Endodermal cell (in vitro differentiated cells): Measurements from ENCODE around the gene REEP6. TPM values are rescaled to one million over a fixed set of nuclear protein-coding genes. Genes with fewer than 3 reads are reported as not detected.

ENCODE experiments used
- DNase-seq: peaks from one replicate; pipeline ENCODE4 v3.0.0-alpha.2; 2017
- H3K27ac ChIP-seq: 2 replicates; pipeline ENCODE4 v1.5.1; 2013; ENCODE audit warnings: mild to moderate bottlenecking, low read depth, low read length, moderate library complexity
- H3K27me3 ChIP-seq: 2 replicates; pipeline ENCODE4 v1.6.1; 2013; ENCODE audit warnings: mild to moderate bottlenecking, low read length, moderate library complexity; ENCODE audit not compliant: insufficient read depth, control insufficient read depth, poor library complexity, severe bottlenecking
- H3K36me3 ChIP-seq: 2 replicates; pipeline ENCODE4 v1.7.0; 2013; ENCODE audit warnings: mild to moderate bottlenecking, low read length, moderate library complexity; ENCODE audit not compliant: control insufficient read depth, insufficient read depth
- H3K4me1 ChIP-seq: one replicate; pipeline ENCODE4 v1.7.0; 2013; ENCODE audit warnings: low read length; ENCODE audit not compliant: control insufficient read depth, insufficient read depth
- H3K4me3 ChIP-seq: 2 replicates; pipeline ENCODE4 v1.5.1; 2013; ENCODE audit warnings: mild to moderate bottlenecking, low read length, moderate library complexity
- H3K9ac ChIP-seq: 2 replicates; pipeline ENCODE4 v1.6.1; 2013; ENCODE audit warnings: mild to moderate bottlenecking, low read length, moderate library complexity; ENCODE audit not compliant: poor library complexity, severe bottlenecking; ENCODE audit errors: extremely low read depth
- H3K9me3 ChIP-seq: 2 replicates; pipeline ENCODE4 v1.6.1; 2013; ENCODE audit warnings: mild to moderate bottlenecking, low read length, moderate library complexity; ENCODE audit not compliant: control insufficient read depth
- H3K27ac Mint-ChIP-seq: 2 replicates; pipeline ENCODE4 v1.8.0; 2020; ENCODE audit warnings: mixed read lengths
- H3K27me3 Mint-ChIP-seq: 2 replicates; pipeline ENCODE4 v1.8.0; 2021; ENCODE audit warnings: mild to moderate bottlenecking, mixed read lengths; ENCODE audit not compliant: insufficient read depth
- H3K36me3 Mint-ChIP-seq: 2 replicates; pipeline ENCODE4 v1.8.0; 2020; ENCODE audit warnings: low read depth, mixed read lengths
- H3K4me1 Mint-ChIP-seq: 2 replicates; pipeline ENCODE4 v1.8.0; 2020; ENCODE audit warnings: mixed read lengths
- H3K4me3 Mint-ChIP-seq: 2 replicates; pipeline ENCODE4 v1.8.0; 2020; ENCODE audit warnings: mild to moderate bottlenecking, moderate library complexity, mixed read lengths
- H3K9me3 Mint-ChIP-seq: 2 replicates; pipeline ENCODE4 v1.8.0; 2020; ENCODE audit warnings: mild to moderate bottlenecking, mixed read lengths
- WGBS, 2 experiments: methylation state at CpG; one replicate each; pipeline versions ENCODE4 v1.1.5 to v1.1.7; 2013; ENCODE audit warnings: missing lambda C conversion rate in 2 of 2, mixed read lengths in 1 of 2; ENCODE audit not compliant: insufficient coverage in 1 of 2, insufficient read length in 1 of 2; 5-methylcytosine and 5-hydroxymethylcytosine counted together
- total RNA-seq, 2 donors: library from RNA; stranded (reverse); fragmentation: NEBNext Ultra II Directional in 1 of 2; extraction: Animal tissue kit (Norgen Biotek cat#: 25700) in 1 of 2; gene quantifications; 2 replicates in 1 of 2; 3 replicates in 1 of 2; pipeline ENCODE4 v1.2.1, GENCODE V29; 2021
- TF ChIP-seq, protein P1 (sequence below): fragments of 200-600 bp; sonication (generic); conservative IDR thresholded peaks from 2 replicates; pipeline ENCODE4 v1.5.0; 2021; ENCODE audit warnings: antibody characterized with exemption, mild to moderate bottlenecking

Gene REEP6
- total RNA-seq, 2 donors from 2014 or later: 24.7 to 49.4 TPM

DNA sequence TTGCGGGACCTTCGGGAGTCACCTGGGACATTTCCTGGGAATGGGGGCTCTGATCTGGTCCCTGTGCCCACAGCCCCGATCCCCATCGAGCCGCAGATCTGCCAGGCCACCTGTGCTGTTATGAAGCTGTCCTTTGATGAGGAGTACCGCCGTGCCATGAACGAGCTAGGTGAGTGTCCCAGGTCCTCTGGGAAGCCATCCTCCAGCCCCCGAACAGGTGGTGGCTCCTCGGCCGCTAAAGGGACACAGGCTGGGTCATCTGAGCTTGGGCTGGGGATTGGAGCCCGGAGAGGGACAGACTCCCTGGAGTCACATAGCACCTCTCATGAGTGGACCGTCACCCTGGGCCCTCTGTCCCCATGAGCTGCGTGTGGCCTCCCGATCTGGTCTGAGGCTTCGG, 33.1 kb upstream of the REEP6 start:
- no peak overlapping the region for H3K4me3 ChIP-seq
- peaks cover 59% of the 10 kb centered on the region for H3K27me3 Mint-ChIP-seq
- H3K27ac Mint-ChIP-seq: no peak overlapping the region
- no peaks in the 10 kb centered on the region for H3K36me3 Mint-ChIP-seq
- TF ChIP-seq, protein P1, sequence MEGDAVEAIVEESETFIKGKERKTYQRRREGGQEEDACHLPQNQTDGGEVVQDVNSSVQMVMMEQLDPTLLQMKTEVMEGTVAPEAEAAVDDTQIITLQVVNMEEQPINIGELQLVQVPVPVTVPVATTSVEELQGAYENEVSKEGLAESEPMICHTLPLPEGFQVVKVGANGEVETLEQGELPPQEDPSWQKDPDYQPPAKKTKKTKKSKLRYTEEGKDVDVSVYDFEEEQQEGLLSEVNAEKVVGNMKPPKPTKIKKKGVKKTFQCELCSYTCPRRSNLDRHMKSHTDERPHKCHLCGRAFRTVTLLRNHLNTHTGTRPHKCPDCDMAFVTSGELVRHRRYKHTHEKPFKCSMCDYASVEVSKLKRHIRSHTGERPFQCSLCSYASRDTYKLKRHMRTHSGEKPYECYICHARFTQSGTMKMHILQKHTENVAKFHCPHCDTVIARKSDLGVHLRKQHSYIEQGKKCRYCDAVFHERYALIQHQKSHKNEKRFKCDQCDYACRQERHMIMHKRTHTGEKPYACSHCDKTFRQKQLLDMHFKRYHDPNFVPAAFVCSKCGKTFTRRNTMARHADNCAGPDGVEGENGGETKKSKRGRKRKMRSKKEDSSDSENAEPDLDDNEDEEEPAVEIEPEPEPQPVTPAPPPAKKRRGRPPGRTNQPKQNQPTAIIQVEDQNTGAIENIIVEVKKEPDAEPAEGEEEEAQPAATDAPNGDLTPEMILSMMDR: no peak
- H3K4me1 ChIP-seq: no peaks in the 10 kb centered on the region
- H3K9ac ChIP-seq: no peak overlapping the region
- H3K27ac ChIP-seq: no peak overlapping the region
- H3K4me1 Mint-ChIP-seq: no peaks in the 10 kb centered on the region
- DNase-seq: no peak
- H3K27me3 ChIP-seq: peaks cover 39% of the 10 kb centered on the region
- no peaks in the 10 kb centered on the region for H3K9me3 ChIP-seq
- no peaks in the 10 kb centered on the region for H3K9me3 Mint-ChIP-seq
- H3K4me3 Mint-ChIP-seq: no peak overlapping the region
- H3K36me3 ChIP-seq: no peaks in the 10 kb centered on the region
- WGBS, 2 experiments: 91 to 92% methylated on average over 11 to 16 of the region's 16 CpGs

DNA sequence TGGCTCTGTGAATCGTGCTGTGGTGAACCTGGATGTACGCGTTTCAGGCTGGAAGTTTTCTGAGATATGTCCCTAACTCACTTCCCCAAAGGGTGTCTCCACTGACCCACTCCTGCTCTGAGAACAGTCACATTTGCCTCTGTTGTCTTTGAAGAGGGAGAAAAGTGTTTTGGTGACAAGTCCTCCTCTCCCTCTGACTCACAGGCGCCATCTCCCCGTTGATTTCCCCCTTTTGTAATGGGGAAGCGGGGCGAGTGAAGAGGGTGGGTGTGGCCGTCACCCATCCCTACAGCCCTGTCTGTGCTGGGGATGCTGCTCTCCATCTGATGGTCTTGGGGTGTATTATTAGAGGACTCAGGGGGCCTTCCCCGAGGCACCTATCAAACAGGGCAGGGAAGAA, 31.5 kb upstream of the REEP6 start:
- H3K9ac ChIP-seq: no peak overlapping the region
- WGBS, 2 experiments: 80 to 83% methylated on average over 1 to 9 of the region's 9 CpGs
- Mint-ChIP-seq H3K36me3 (no peaks in the 10 kb centered on the region), H3K27me3 (peaks cover 61% of the 10 kb centered on the region), H3K4me1 (no peaks in the 10 kb centered on the region), H3K4me3 (no peak overlapping the region), H3K27ac (no peak overlapping the region), H3K9me3 (no peaks in the 10 kb centered on the region)
- H3K4me3 ChIP-seq: no peak overlapping the region
- no peaks in the 10 kb centered on the region for H3K4me1 ChIP-seq
- H3K36me3 ChIP-seq: no peaks in the 10 kb centered on the region
- no peak for DNase-seq
- no peak overlapping the region for H3K27ac ChIP-seq
- no peaks in the 10 kb centered on the region for H3K9me3 ChIP-seq
- TF ChIP-seq, protein P1: no peak
- peaks cover 39% of the 10 kb centered on the region for H3K27me3 ChIP-seq

DNA sequence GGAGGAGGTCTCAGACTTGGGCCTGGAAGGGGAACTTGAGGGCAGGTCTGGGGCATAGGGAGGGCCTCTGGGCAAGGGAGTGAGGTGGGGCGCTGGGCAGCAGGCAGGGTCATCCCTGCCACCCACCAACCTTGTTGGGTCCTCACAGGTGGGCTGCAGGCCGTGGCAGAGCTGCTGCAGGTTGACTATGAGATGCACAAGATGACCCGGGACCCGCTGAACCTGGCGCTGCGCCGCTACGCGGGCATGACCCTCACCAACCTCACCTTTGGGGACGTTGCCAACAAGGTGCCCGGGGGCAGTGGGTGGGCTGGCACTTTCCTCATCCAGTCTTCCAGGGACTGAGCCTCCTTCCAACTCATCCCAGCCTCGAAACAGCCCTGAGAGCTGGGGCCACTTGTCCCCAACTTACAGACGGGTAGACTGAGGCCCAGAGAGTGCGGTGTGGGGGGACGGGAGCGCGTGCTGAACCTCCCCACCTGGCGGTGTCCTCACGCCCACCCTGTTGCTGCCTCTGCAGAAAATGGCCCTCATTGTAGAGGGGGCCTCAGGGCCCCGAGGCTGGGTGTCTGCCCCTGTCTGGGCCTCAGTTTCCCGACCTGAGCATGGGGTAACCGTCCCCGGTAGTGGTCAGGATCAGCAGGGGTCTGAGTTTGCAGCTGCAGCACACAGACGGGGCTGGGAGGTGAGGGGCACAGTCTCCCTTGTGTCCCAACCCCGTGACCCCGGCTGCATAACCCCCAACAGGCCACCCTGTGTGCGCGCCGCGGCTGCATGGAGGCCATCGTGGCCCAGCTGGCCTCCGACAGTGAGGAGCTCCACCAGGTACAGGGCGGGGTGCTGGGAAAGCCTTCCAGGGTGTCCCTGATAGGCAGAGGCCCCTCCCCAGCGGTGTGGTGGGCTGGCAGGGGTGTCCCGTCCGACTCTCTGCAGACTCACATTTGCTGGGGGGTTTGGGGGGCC, 30.7 kb upstream of the REEP6 start:
- 88 to 92% methylated on average over 11 to 36 of the region's 36 CpGs for WGBS, 2 experiments
- no peaks in the 10 kb centered on the region for H3K4me1 Mint-ChIP-seq
- no peak overlapping the region for H3K4me3 Mint-ChIP-seq
- Histone ChIP-seq H3K4me3 (no peak overlapping the region), H3K4me1 (no peaks in the 10 kb centered on the region), H3K27ac (no peak overlapping the region), H3K27me3 (peaks cover 47% of the 10 kb centered on the region), H3K36me3 (no peaks in the 10 kb centered on the region), H3K9me3 (no peaks in the 10 kb centered on the region), H3K9ac (no peak overlapping the region)
- no peaks in the 10 kb centered on the region for H3K36me3 Mint-ChIP-seq
- peaks cover 62% of the 10 kb centered on the region for H3K27me3 Mint-ChIP-seq
- H3K27ac Mint-ChIP-seq: no peak overlapping the region
- DNase-seq: no peak
- TF ChIP-seq, protein P1: no peak
- H3K9me3 Mint-ChIP-seq: no peaks in the 10 kb centered on the region
